ENCODE measurements around the gene RRM2.

Gene RRM2

GRCh38 chr2:10157293-10157692, 34.8 kb downstream of the RRM2 start:
- TF ChIP-seq CTCF (IDR thresholded peaks at IDR 0.05), result no peak
- H3K4me3 ChIP-seq, result no peak overlapping the region
- no peak overlapping the region for H3K27ac ChIP-seq
- no peak for DNase-seq (ENCODE audit: low spot score)

- DNase-seq (ENCODE audit: low spot score), result no peak
- Histone ChIP-seq H3K27ac (no peak overlapping the region), H3K4me3 (no peak overlapping the region)
- TF ChIP-seq CTCF (IDR thresholded peaks at IDR 0.05), result no peak
Observed at GRCh38 chr2:10158681-10159080, 36.1 kb downstream of the RRM2 start.

- Histone ChIP-seq H3K4me3 (no peak overlapping the region), H3K27ac (no peak overlapping the region)
- TF ChIP-seq CTCF (IDR thresholded peaks at IDR 0.05), result no peak
- DNase-seq (ENCODE audit: low spot score), result no peak
Observed at GRCh38 chr2:10159086-10159485, 36.5 kb downstream of the RRM2 start.

DNA sequence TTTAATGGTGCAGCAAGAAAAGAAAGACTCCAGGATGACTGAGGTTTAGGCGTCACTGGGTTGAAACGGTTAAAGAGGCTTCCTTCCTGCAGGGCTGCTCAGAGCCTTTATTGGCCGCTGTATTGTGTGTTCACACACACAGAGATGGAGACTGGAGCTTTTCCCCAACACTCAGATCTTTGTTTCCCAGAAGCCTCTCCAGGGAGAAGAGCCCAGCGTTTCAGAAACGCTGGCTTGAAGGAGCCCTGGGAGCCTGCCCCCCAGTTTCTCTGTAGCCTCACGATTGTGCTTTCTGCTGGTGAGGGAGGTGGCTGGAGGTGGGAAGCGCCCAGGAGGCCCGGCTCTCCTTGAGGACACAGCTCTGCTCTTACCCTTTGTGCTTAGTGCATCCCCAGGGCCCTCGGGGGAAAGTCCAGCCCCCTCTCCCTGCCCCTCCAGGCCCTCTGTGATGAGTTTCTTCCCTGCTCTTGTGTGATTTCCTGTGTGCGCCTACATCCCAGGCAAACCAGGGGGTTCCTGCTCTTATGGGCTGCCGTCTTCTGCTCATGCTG, 37.1 kb downstream of the RRM2 start:
- H3K27ac ChIP-seq, result no peak overlapping the region
- TF ChIP-seq CTCF (IDR thresholded peaks at IDR 0.05), result no peak
- no peak for DNase-seq (ENCODE audit: low spot score)

GRCh38 chr2:10160203-10160955, 37.8 kb downstream of the RRM2 start:
- no peak for TF ChIP-seq CTCF (IDR thresholded peaks at IDR 0.05)
- Histone ChIP-seq H3K27ac (no peak overlapping the region), H3K4me3 (no peak overlapping the region)
- no peak for DNase-seq (ENCODE audit: low spot score)

More for the DNA sequence above, 37.1 kb downstream of the RRM2 start:
- no peak overlapping the region for H3K4me3 ChIP-seq

- no peak for DNase-seq (ENCODE audit: low spot score)
- no peak for TF ChIP-seq CTCF (IDR thresholded peaks at IDR 0.05)
Observed at GRCh38 chr2:10161206-10161931, 38.8 kb downstream of the RRM2 start.

More at GRCh38 chr2:10161206-10161931, 38.8 kb downstream of the RRM2 start:
- no peak overlapping the region for H3K4me3 ChIP-seq
- H3K27ac ChIP-seq, result no peak overlapping the region
